GM19035 (cell line): ENCODE measurements around the gene PKNOX2.

Source experiments
- ATAC-seq: cut with Tn5 transposase; IDR thresholded peaks from one replicate; pipeline ENCODE4 v1.9.1; 2021; ENCODE audit not compliant: unreplicated experiment

The PKNOX2 gene

DNA sequence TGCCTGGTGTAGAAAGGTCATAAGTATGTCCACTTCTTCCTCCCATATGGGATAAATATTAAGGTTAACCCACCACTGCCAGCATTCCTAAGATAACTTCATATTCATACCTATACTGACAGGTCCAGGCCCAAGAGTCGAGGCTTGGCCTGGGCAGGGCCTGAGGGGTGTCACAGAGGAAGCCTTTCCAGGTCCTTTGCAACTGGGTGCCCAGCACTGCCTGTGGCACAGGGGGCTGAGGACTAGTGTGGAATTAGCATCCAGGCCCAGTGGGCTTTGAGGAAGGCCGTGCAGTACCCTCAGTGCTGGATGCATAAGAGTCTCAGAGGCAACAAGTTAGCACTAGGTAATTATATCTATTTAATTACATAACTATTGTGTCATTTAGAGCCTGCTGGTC is 65.4 kb downstream of the PKNOX2 start:
- no peak for ATAC-seq

DNA sequence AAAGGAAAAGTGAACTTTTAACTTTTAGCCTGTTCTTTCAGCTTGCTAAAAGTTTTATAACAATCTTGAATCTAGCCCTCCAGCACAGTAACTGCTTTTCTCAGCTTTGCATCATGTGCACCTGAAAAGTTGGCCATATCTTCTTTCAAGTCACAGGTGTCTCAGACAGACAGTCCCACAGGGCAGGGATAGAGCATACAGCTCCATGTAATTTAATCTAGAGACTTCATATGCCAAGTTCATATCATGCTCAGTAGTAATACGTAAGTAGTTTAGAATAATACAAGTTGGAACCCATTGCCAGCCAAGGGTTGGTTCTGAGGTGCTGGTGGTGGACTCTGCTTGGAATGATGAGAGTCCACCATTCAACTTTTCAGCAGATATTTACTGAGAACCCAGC is 68.6 kb downstream of the PKNOX2 start:
- no peak for ATAC-seq

DNA sequence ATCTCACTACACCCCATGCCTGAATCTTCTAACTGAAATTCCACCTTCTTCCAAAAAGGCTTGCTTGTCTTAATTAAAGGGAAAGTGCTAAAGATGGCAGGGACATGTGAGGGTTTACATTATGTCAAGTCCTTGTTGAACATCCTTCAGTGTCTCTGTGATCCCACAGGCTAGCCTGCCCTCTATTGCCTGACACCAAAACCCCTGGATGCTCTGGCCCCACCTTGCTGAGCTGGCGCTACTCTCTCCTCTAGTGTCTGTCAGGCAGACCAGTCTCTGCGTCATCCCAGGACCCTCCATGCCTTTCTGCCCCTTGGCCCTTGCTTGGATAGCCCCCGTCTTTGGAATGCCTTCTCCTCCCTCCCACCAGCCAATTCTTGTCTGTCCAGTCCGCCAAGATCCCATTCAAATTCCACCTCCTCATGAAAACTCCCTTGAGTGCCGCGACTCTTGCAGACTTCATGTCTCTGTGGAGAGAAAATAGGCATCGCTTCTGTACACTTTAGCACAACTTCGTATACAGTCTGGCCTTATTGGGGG is 69.3 kb downstream of the PKNOX2 start:
- ATAC-seq, result no peak

DNA sequence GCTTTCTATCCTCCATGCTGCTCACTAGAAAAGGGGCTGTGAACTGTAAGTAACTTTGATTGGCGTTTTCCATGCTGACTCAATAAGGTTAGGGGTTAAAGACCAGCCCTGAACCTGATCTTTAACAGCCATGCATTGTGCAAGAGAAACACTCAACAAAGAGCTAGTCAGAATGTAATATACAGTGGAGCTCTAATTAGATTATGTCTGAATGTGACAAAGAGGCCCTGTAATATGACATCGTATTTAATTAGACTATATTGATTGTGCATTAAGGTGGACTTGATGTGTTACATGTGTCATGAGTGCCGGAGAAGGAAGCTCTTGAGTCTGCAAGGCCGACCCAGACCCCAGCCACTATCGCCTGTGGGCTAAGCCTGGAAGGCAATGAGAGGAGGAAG is 70.5 kb downstream of the PKNOX2 start:
- ATAC-seq, result no peak

DNA sequence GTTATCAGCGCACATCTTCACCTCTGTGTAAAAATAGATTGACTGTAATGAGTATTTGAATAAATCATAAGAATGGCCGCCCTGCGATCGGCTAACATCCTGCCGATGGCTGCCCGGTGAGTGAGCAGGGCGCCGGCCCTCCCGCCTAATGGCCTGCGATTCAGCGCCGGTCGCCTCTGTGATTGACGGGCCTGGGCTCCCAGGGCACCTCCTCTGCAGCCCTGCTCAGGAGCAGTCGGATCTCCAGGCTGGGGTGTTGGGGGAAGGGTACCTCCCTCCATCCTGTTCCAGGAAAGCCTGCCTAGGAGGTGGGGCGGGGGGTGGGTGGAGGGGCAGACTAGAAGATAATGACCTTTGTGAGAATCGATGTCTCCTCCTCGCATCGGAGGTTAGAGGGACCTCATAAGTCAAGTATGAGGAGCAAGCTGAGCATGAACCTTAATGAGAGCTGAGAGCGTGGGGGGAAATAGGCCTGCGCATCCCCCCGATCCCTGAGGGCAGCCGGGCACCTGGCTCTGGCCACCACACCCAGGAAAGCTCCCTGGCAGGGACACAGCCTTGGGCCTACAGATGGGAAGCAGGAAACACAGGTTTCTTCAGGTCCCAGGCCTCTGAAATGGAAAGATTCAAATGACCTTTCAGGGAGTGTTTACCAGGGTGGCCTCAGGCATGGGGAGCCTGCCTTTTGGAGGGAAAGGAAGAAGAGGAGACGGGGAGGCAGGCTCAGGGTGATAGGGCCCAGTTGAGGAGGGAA is 71.7 kb downstream of the PKNOX2 start:
- no peak for ATAC-seq

DNA sequence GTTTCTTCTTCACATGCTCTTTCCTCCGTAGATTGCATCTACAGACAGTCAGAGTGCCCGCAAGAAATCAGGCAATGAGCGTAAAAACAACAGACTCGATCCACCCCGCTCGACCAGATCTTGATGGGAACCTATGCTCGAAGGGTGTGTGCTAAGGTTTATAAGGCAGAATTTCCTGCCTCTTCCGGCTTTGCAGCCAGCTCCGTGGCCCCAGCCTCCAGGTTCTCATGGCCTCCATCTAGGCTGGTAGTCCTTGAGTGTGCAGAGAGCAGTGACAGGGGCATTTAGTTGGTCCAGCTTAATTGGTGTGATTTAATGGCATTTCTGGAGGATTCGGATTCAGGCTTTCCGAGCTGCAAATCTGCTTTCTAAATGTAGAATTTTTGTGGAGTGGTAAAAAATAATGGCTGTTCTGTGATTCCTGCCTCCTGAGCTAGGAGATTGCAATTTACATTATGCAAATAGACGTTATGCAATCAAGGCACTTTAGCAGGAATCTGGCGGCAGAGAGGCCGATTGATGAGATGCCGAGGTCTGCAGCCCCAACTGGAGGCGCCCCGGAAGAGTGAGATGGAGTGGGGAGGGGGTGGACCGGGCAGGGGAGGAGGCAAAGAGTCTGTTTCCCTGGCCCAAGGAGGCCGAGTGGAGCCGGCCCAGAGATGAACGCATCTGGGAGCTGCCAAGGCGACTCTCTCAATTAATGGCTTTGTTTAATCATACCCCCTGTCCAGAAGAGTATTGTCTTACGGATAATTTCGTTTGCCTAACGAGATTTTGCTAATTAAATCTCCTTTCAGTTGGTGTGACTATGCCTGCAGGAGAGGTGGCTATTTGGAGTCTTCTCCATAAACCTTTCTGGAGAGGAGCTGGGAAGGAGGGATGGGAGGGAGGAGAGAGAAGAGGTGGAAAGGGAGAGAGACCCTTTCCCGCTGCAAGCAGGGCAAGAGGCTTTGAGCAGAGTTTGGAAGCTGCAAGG is 75.3 kb downstream of the PKNOX2 start:
- no peak for ATAC-seq

DNA sequence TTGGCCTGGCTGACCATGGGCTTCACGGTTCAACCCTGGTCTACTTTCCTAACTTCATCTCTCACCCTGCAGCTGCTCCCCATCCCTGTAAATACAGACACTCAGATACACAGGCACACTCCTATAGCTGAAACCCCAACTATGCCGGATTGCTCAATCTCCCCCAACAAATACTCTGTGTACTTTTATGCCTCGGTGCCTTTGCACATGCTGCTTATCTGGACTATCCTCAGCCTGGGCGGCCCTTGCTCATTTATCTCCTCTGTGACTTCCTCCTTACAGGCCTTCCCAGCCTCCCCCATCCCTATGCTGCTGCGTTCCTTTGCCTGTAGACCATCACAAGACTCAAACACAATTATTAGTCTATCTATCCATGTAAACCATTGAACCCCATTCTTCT is 76.6 kb downstream of the PKNOX2 start:
- no peak for ATAC-seq

DNA sequence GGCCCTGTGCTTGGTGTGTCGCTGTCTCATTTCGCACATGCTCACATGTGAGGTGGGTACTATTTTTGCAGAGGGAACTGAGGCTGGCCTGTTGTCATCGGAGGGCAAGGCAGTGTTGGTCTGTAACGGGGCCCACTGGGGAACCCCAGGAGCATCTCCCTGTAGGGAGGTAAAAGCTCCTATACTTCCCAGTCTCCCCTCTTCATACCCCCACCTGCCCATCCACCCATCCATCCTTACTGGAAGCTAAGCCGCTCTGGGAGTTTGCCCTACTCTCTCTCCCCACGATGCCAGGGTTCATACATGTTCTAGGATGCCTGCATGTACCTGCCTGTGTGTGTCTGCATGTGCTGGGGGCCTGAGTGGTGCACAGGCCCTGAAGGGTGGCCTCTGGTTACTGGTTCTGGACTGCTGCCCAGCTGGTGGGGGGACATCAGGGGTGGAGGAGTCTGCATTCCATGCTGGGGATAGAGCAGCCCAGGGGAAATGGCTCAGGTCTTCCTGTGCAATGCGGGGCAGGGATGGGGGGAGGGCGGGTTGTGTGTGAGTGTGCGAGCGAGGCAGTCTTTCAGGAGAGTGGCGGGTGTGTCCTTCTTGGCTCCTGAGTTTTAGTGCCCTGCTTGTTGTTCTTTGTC is 77.7 kb downstream of the PKNOX2 start:
- ATAC-seq, result no peak

DNA sequence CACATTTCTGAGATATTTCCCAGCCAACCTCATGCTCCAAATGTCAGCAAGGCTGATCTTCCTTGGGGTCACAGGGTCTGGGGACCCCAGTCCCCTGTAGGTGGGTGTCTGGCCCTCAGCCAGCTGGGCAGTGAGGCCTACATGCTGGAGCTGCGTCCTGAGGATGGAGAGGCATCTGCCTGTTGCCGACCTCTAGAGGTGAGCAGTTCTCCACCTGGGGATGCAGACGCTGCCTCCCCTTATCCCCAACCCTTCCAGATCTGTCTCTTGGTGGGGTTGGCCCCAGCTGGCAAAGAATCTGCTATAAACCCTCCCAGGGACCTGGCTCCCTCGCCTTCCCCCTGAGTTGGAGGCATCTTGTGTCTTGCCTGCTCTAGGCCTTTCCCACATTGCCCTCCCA is 79.6 kb downstream of the PKNOX2 start:
- no peak for ATAC-seq

DNA sequence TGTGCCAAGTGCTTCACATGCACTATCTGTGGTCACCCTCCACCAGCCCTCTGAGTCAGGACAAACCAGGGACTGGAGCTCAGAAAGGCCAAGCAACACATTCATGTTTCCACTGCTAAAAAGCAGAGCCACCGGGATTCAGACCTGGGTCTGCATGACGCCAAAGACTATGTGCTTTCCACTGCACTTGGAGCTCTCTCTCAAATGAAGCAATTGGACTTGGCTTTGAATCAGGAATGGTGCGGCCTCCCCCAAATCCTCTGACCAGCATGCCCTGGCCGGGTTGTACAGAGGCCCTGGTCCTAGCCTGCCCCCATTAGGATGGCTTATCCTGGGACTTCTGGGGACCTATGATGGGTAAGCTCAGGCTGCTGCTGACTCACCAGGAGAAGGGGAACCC is 80.7 kb downstream of the PKNOX2 start:
- ATAC-seq, result no peak

DNA sequence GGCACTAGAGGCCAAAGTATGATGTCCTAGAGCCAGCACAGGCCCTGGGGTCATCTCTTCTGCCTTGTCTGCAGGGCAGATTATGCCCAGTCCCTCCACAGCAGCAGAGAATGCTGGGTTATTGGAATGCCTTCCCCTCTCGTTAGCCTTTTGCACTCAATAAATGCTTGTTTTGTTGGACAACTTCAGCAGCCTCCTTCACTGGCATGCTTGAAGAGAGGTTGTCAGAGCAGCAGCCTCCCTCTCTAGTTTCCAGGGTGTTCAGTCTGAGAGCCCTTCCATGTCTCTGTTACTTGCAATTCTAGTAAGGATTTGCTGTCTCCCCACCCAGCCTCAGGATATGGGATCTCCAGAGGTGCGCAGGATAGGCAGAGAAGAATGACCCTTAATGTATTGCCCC is 82.9 kb downstream of the PKNOX2 start:
- ATAC-seq, result no peak

DNA sequence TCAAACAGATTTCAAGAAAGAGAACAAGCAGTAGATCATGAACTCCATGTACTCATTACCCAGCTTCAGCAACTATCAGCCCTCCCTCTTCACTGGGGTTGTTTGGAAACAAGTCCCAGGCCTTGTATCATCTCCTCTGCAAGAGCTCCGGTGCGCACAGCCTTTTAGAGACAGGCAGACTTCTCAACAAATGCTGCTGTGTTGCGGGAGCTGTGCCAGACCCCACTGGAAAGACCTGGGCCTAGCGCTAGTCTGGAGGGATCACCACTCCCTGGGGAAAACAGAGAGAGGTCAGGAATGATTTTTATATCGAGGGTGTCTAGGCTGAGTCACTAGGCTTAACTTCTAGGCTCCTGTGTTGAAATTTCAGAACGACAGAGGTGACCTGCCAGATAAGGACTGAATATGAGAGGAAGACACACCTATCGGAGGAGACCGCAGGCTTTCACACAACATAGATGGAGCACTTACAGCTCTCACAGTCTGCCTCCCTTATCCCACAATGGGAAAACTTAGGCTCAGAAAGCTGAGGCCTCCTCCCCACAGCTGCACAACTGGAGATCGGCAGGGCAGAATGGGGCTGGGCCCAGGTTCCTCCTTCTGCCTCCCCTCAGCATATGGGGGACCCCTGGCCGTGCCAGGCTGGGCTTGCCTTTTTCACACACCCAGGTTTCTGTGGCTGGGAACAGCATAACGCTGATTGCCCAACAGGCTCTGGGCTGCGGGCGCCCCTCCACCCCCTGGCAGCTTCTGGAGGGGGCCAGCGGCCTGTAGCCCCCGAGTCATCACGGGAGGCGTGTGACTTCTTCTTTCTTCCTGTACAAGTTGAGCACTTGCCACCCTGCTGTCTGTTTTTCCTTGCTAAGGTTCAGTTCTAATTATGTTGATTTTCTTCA is 86.0 kb downstream of the PKNOX2 start:
- no peak for ATAC-seq

DNA sequence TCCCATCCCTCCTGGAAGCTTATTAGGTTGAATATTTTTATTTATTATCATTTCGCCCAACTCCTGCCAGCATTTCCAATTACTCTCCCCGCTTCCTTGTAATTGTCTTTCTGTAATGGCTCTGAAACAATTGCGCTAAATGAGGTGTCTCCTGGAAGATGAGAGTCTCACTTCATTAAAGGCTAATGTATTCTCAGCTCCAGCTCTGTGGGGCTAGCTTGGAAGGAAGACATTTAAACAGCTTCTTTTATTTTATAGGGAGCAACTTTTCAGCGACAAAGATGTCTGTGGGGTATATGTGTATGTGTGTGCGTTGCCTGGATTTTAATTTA is 86.6 kb downstream of the PKNOX2 start:
- no peak for ATAC-seq

DNA sequence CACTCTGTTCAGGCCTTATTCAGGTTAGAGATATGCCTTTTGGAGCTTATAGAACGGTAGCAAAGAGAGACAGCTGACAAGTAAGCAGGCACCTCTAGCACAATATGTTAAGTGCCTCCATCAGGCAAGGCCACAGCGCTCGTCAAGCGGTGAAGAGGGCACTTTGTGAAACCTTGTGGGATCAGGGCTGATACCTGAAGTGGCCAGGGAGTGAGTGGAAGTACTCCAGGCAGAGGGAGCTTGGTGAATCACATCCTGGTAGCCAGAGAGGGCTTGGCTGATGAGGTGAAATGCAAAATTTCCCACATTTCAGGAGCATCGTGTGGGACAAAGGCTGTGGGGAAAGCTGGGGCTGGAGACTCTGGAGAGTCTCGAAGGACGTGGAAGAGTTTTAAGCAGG is 87.4 kb downstream of the PKNOX2 start:
- no peak for ATAC-seq

DNA sequence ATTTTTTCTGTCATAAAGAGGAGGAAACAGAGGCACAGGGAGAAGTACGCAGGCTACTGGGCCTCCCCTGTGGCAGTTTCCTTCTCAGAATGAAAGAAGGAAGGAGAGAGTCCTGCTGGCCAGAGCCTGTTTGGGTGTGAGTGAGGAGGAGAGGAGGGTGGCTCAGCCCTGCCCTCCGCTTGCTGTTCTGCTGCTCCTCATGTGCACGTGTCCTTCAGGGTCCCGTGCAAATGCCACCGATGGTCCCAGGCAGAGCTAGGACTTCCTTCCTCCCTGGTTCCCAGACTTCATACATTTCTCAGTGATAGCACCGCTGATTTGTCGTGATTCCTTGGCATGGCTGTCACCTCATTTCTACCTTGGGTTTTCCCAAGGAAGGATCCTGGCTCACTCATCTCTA is 88.7 kb downstream of the PKNOX2 start:
- ATAC-seq, result no peak

DNA sequence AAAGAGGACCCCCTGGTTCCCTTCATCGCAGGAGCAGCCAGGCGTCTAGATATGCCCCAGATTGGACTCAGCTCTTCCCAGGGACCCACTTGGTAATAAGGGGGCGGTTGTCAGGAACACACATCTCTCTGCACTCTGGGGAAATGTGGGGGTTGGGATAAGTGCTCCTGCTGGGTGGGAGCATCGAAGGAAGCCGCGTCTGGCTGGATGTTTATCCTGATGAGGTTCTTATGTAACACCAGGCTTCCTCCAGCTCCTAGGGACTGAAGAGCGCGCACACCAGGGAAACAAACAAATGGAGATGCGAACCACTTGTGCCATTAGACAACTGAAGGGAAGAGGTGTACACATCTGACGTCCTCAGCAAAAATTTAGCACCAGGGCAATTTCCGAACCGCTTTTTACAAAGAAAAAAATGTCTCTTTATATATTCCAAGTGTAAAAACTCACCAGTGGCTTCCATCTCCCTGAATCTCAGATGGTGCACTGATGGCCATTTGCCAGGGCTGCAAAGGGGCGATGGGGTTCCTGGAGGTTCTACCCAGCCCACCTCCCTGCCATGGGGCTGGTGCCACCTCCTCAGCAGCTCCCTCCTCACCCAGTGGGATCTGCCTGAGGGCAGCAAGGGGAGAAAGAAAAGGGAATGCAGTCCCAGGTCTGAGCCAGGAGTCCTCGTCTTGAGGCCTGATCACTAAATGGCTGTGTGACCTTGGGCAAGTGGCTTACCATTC is 89.4 kb downstream of the PKNOX2 start:
- no peak for ATAC-seq

DNA sequence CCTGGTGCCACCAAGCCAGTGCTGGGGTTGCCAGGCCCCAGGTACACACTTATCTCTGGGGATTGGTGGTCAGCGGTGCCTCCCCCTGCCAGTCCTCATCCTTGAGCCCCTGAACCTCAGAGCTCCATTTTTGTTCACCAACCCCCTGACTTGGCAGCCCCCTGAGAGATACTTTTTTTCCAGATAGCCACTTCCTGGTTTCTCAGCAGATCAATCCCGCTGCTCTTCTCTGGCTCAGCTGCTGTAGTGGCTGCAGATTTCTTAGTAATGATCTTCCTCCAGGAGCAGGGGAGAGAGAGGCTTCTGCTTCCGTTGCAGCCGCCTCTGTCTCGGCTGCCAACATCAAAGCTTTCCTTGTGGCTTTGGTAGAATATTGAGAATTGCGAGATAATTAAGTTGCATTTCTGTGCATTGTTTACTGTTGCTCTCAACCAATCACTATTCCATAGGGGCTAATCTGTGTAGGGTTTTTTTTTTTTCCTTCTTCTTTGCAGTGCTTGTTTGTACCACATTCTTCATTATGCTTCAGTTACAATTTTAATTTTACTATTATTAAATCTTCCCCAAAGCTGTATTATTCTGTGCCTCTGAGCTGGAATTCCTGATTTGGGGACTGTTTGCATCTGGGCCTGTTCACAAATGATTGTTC is 92.1 kb downstream of the PKNOX2 start:
- ATAC-seq, result no peak

DNA sequence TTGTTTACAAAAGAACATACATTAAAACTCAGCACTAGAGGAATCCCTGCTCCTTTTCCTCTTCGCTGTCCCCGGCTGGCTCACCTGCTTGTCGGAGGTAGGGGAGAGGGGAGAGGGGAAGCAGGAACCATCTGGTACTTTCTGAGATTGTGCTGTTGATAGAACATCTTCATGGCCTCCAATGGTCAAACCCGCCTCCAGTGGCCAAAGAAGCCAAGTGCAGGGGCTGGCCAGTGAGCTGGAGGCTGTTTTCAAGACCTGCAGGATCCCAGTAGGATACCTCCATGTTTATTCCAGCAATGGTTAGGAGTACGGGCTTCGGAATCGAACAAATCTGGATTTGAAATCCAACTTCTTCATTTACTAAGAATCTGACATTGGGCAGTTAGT is 92.6 kb downstream of the PKNOX2 start:
- no peak for ATAC-seq

DNA sequence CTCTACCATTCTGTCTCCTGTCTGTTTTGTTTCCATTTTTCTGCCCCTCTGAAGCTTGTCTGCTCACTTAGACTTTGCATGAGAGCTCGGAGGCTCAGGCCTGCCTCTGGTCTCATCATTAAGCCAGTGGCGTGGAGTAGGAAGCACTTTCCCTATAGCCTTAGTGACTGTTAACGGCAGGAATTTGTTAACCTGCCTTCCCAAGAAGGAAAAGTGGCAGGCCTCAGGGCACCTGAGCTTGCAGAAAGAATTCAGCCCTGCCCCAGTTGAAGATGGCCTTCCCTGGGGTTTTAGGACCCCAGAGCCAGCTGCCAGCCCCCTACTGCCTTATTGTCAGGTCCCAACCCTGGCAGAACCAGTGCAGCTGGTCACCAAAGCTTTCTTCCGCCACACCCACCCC is 93.2 kb downstream of the PKNOX2 start:
- no peak for ATAC-seq
